LNCAP (cell line): Measurements from ENCODE around the gene NDUFAF2.
A peak's percentile ranks its signal among the peaks of the same experiment; 100 is the strongest.

Source experiments
- TF ChIP-seq, protein P1 (sequence below): fragments of 450-650 bp; IDR thresholded peaks from 2 replicates; pipeline ENCODE4 v1.5.1; 2017; ENCODE audit warnings: mild to moderate bottlenecking

Gene NDUFAF2, protein sequence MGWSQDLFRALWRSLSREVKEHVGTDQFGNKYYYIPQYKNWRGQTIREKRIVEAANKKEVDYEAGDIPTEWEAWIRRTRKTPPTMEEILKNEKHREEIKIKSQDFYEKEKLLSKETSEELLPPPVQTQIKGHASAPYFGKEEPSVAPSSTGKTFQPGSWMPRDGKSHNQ

DNA sequence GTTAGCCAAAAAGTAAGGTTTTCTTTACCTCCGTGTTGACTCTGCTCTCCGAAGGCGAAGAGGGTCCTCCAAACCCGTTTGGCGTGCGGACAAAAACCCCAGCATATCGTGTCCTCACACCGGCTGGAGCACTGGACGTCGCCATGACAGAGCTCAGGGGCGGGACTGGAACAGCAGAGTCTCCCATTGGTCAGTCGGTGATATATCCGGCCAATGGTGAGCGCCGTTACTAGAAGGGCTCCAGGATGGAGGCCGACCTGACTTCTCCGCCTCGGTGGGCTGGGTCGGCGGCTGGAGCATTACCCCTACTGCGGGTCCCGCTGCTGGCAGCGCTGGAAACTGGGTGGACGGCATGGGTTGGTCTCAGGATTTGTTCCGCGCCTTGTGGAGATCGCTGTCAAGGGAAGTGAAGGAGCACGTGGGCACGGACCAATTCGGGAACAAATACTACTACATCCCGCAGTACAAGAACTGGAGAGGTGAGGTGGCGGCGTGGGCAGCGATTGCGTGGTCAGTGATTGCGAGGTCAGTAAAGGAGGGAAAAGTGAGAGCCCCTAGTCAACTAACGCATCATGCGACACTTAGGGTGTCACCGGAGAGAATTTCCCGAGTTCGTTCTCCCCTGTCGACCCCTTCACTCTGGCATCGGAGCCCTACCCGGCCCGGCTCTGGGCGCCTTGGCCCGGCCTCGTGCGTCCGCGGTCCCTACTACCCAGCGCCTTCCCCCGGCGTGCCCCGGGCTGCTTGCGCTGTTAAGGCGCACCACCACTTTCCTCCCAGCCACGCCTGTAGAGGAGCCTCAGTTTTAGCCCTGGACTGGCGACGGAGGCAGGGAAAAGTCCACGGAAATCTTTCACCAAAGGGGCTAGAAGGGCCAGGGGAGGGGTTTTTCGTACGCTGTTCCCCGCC is at the start of gene NDUFAF2, which contains the start of gene ERCC8:
Gene NDUFAF2, plus strand, starts transcription at position 302 of the 909 bp plus-strand sequence. Its CDS starts 51 bp downstream, at position 353.
Gene ERCC8, minus strand, starts transcription at position 167 of the 909 bp plus-strand sequence. Its CDS starts 62 bp downstream, at position 105.
- TF ChIP-seq, protein P1, sequence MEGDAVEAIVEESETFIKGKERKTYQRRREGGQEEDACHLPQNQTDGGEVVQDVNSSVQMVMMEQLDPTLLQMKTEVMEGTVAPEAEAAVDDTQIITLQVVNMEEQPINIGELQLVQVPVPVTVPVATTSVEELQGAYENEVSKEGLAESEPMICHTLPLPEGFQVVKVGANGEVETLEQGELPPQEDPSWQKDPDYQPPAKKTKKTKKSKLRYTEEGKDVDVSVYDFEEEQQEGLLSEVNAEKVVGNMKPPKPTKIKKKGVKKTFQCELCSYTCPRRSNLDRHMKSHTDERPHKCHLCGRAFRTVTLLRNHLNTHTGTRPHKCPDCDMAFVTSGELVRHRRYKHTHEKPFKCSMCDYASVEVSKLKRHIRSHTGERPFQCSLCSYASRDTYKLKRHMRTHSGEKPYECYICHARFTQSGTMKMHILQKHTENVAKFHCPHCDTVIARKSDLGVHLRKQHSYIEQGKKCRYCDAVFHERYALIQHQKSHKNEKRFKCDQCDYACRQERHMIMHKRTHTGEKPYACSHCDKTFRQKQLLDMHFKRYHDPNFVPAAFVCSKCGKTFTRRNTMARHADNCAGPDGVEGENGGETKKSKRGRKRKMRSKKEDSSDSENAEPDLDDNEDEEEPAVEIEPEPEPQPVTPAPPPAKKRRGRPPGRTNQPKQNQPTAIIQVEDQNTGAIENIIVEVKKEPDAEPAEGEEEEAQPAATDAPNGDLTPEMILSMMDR = no peak

DNA sequence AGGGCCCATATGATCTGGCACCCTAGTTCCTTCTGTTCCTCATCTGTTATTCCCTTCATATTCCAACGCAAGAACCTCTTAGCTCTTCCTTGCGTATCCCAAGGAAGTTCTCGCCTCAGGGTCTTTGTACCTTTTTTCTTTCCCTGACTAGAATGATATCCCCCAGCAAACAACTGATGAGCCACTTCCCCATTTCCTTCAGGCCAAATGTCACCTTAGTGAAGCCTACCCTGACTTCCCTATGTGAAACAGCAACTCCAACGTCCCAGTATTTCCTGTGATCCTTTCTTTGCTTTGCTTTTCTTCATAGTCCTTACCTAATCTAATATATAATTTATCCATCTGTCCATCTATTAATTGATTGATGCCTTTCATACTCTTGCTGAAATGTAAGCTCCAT is 48.0 kb upstream of the NDUFAF2 start:
- TF ChIP-seq, protein P1 = no peak

DNA sequence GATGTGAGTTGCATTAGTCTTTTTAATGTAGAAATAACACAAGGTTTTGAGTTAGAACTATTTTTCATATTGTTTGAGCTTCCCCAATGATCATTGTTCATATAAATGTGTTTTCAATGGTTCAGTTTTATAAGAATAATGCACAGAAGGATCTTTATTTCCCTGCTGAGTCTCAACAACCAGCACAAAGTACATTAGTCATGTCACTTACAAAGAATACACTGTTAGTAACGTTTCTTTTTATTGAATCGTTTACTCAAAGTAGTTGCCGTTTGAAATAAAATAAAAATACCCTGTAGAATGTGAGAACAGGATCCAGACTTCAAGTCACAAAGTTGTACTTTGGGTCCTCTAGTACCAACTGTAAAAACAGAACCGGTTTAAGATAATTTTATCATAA is 41.6 kb upstream of the NDUFAF2 start:
- TF ChIP-seq, protein P1 = no peak

DNA sequence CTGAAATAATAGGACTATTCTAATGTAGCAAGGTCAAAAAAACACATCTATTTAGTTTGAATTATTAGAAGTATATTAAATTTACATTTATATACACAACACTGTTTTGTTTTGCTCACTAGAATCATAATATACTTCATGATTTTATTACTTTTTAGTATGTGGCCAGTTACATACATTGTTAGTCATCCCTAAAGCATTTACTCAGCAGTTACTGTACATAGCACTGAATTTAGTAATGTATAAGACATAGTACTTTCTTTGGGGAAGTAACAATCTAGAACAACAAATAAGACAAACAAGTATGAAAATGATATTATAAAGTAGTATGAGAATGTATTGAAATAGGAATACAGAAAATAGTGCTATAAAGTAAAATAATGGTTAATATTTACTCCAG is 28.4 kb upstream of the NDUFAF2 start:
- TF ChIP-seq, protein P1 = no peak

GRCh38 chr5:60918466-60918865 is 26.5 kb upstream of the NDUFAF2 start:
- TF ChIP-seq, protein P1 = no peak

DNA sequence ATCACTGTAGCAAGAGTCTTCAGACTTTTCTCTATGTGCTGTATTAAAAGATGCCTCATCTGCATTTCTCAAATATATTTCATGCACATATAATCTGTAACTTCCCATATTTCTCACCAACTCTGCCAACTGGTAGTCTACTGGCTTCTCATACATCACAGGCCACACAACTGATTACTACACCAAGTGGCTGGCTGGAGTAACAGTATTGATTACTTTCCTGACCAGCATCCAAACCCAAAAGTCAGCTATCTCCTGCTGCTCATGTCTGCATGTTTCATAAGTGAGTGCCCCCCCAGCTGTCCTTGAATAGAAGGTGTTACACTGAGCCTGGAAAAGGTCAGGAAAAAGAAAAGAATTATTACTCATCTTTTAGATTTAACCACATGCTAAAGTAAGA is 17.6 kb upstream of the NDUFAF2 start:
- TF ChIP-seq, protein P1 = no peak

GRCh38 chr5:60929024-60929423 is 16.0 kb upstream of the NDUFAF2 start:
- TF ChIP-seq, protein P1 = peak; percentile 65
